Erythroblast (primary cell): ENCODE results near the gene PPDPF.

Experiments used
- GATA1 ChIP-seq: IDR thresholded peaks from 2 replicates; pipeline ENCODE4 v1.6.1; 2011; ENCODE audit warnings: low read depth, mild to moderate bottlenecking, control low read depth, low read length, moderate library complexity
- POLR2A ChIP-seq: IDR thresholded peaks from 2 replicates; pipeline ENCODE4 v1.6.1; 2011; ENCODE audit warnings: mild to moderate bottlenecking, low read length

- TF ChIP-seq POLR2A (no peak), GATA1 (no peak)
These were observed 47.6 kb upstream of the PPDPF start for GRCh38 chr20:63472862-63473390.
